Measurements from ENCODE around the gene CHPF. TPM values are rescaled to one million over a fixed set of nuclear protein-coding genes. Genes with fewer than 3 reads are reported as not detected.

CHPF gene
- total and polyA plus RNA-seq, 2 experiments from 2014 or later = 180 to 315 TPM

DNA sequence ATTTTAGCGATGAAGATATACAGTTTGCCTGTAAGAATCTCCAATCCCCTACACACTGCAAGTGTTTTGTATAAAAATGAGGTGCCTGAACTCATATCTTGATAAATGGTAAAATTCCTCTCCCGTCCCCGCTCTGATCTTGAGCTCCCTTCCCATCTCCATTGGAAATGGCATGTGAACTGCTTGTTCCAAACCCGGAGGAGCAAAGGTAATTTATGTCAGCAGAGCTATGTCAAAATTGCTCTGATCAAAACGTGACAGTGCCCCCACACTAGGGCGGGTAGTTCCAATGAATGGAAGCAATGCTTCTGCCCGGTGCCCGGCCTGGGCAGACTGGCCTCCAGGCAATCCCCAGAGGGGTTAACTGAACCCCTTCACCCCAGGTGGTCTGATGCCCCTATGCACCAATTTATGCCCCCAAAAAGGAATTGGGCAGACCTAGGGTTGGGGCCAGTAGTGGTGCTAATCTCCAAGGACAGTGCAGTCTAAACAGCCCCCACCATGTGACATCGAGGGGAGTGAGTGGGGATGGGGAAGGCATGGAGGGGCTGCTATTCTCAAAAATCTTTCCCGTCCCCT is 48.6 kb downstream of the CHPF start:
- Histone ChIP-seq H2AFZ (no peak overlapping the region), H3K79me2 (peaks cover 9% of the 10 kb centered on the region), H3K4me3 (no peak overlapping the region), H3K27ac (no peak overlapping the region), H3K27me3 (peaks cover 54% of the 10 kb centered on the region), H3K9me3 (ENCODE audit: low read depth) (no peaks in the 10 kb centered on the region), H4K20me1 (ENCODE audit: insufficient read depth, poor library complexity, severe bottlenecking) (no peaks in the 10 kb centered on the region), H3K4me1 (ENCODE audit: insufficient read depth) (peaks cover 17% of the 10 kb centered on the region), H3K9me2 (replicated peaks; ENCODE audit: insufficient read depth) (no peaks in the 10 kb centered on the region), H3K4me2 (no peak overlapping the region), H3K36me3 (replicated peaks; ENCODE audit: insufficient read depth, low read depth) (no peaks in the 10 kb centered on the region)
- 37% methylated on average over 10 of the region's 10 CpGs for WGBS (ENCODE audit: low lambda C conversion rate, missing lambda C conversion rate)
- TF ChIP-seq EZH2 (IDR thresholded peaks at IDR 0.05; ENCODE audit: borderline replicate concordance) = no peak
- TF ChIP-seq, protein P1, sequence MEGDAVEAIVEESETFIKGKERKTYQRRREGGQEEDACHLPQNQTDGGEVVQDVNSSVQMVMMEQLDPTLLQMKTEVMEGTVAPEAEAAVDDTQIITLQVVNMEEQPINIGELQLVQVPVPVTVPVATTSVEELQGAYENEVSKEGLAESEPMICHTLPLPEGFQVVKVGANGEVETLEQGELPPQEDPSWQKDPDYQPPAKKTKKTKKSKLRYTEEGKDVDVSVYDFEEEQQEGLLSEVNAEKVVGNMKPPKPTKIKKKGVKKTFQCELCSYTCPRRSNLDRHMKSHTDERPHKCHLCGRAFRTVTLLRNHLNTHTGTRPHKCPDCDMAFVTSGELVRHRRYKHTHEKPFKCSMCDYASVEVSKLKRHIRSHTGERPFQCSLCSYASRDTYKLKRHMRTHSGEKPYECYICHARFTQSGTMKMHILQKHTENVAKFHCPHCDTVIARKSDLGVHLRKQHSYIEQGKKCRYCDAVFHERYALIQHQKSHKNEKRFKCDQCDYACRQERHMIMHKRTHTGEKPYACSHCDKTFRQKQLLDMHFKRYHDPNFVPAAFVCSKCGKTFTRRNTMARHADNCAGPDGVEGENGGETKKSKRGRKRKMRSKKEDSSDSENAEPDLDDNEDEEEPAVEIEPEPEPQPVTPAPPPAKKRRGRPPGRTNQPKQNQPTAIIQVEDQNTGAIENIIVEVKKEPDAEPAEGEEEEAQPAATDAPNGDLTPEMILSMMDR (IDR thresholded peaks at IDR 0.05; ENCODE audit: poor library complexity) = no peak
- no peak for TF ChIP-seq EZH2phosphoT487 (IDR thresholded peaks at IDR 0.05; ENCODE audit: low read depth, severe bottlenecking, unreplicated experiment)
- DNase-seq (ENCODE audit: low spot score) = no peak

DNA sequence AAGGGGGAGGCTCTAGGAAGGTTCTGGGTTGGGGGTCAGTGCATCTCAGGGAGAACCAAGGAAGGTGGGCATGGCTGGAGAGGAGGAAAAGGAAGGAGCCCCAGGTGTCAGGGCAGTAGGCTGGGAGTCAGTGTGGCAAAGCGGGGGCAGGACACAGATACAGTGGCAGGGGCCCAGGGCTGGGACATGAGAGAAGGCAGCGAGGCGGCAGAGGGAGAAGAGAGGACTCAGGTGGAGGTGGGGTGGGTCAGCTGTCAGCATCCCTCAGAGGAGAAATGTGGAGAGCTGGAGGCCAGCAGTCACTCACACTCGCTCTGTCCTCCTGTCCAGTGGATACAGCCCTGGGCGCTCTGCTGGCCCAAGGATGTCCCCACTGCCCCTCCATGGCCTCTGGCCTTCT is 50.5 kb downstream of the CHPF start:
- no peaks in the 10 kb centered on the region for H4K20me1 ChIP-seq (ENCODE audit: insufficient read depth, poor library complexity, severe bottlenecking)
- H3K9me2 ChIP-seq (replicated peaks; ENCODE audit: insufficient read depth) = no peaks in the 10 kb centered on the region
- no peak overlapping the region for H3K27ac ChIP-seq
- H3K4me1 ChIP-seq (ENCODE audit: insufficient read depth) = peaks cover 9% of the 10 kb centered on the region
- no peak overlapping the region for H3K4me2 ChIP-seq
- DNase-seq (ENCODE audit: low spot score) = no peak
- H3K9me3 ChIP-seq (ENCODE audit: low read depth) = no peaks in the 10 kb centered on the region
- 99% methylated on average over 5 of the region's 5 CpGs for WGBS (ENCODE audit: low lambda C conversion rate, missing lambda C conversion rate)
- TF ChIP-seq EZH2phosphoT487 (IDR thresholded peaks at IDR 0.05; ENCODE audit: low read depth, severe bottlenecking, unreplicated experiment) (no peak), EZH2 (IDR thresholded peaks at IDR 0.05; ENCODE audit: borderline replicate concordance) (no peak)
- TF ChIP-seq, protein P1 (IDR thresholded peaks at IDR 0.05; ENCODE audit: poor library complexity) = no peak
- no peaks in the 10 kb centered on the region for H3K36me3 ChIP-seq (replicated peaks; ENCODE audit: insufficient read depth, low read depth)
- H2AFZ ChIP-seq = no peak overlapping the region
- peaks cover 54% of the 10 kb centered on the region for H3K27me3 ChIP-seq
- H3K4me3 ChIP-seq = no peak overlapping the region
- no peaks in the 10 kb centered on the region for H3K79me2 ChIP-seq

DNA sequence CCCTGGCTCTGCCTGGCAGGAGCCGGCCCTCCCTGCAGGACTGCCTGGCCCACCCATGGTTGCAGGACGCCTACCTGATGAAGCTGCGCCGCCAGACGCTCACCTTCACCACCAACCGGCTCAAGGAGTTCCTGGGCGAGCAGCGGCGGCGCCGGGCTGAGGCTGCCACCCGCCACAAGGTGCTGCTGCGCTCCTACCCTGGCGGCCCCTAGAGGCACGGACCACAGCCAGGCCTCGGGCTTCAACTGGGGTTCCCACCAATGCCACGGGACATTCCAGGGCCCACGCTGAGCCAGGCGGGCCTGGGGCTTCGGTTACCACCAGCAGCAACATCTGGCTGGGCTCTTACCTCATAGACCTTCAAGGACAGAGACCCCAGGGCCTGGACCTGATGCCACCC is 51.0 kb downstream of the CHPF start:
- Histone ChIP-seq H3K9me2 (replicated peaks; ENCODE audit: insufficient read depth) (no peaks in the 10 kb centered on the region), H2AFZ (no peak overlapping the region), H3K79me2 (no peaks in the 10 kb centered on the region), H3K9me3 (ENCODE audit: low read depth) (no peaks in the 10 kb centered on the region), H3K4me2 (no peak overlapping the region), H4K20me1 (ENCODE audit: insufficient read depth, poor library complexity, severe bottlenecking) (no peaks in the 10 kb centered on the region), H3K4me1 (ENCODE audit: insufficient read depth) (peaks cover 8% of the 10 kb centered on the region), H3K27ac (no peak overlapping the region), H3K27me3 (peaks cover 53% of the 10 kb centered on the region), H3K36me3 (replicated peaks; ENCODE audit: insufficient read depth, low read depth) (no peaks in the 10 kb centered on the region), H3K4me3 (no peak overlapping the region)
- TF ChIP-seq, protein P1 (IDR thresholded peaks at IDR 0.05; ENCODE audit: poor library complexity) = no peak
- TF ChIP-seq EZH2phosphoT487 (IDR thresholded peaks at IDR 0.05; ENCODE audit: low read depth, severe bottlenecking, unreplicated experiment) = no peak
- no peak for TF ChIP-seq EZH2 (IDR thresholded peaks at IDR 0.05; ENCODE audit: borderline replicate concordance)
- DNase-seq (ENCODE audit: low spot score) = no peak
- WGBS (ENCODE audit: low lambda C conversion rate, missing lambda C conversion rate) = 64% methylated on average over 19 of the region's 20 CpGs

Measured in hepatocyte (in vitro differentiated cells).